DND-41 (cell line): ENCODE results near the gene KLHL17.

Experiments used
- CTCF ChIP-seq: IDR thresholded peaks from 2 replicates; pipeline ENCODE4 v1.5.1; 2012; ENCODE audit warnings: borderline replicate concordance, low read length, moderate library complexity, mild to moderate bottlenecking; ENCODE audit not compliant: poor library complexity, severe bottlenecking; ENCODE audit errors: extremely low read depth
- EZH2 ChIP-seq: IDR thresholded peaks from 3 replicates; pipeline ENCODE4 v1.6.1; 2012; ENCODE audit warnings: borderline replicate concordance, low read depth, mild to moderate bottlenecking, moderate library complexity, low read length, inconsistent platforms; ENCODE audit not compliant: severe bottlenecking

DNA sequence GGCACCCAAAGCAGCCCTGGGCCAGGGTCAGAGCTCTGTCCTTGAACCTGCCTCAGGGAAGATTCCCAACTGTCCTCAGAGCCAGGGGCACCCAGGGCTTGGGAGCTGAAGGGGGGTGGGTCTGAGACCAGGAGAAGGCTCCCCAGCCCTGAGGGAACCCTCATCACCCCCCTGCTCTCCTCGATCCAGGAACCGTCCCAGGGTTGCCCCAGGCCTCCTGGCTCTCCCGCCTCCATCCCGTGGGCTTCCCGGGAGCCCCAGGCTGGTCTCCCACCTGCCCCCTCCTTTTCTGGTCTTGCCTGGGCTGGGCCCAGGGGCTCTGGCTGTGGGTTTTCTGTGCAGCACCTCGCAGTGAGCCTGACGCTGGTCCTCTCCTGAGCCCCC lies 43.3 kb upstream of the KLHL17 start:
- TF ChIP-seq CTCF = no peak
- TF ChIP-seq EZH2 = no peak
